Transverse colon (tissue), 4 donors: Measurements from ENCODE around the gene GZMA.

Experiments
- EP300 ChIP-seq: sonication (generic); formaldehyde crosslinking; IDR thresholded peaks from one replicate; pipeline ENCODE4 v1.6.1; 2017; ENCODE audit warnings: antibody characterized with exemption, low read depth
- POLR2A ChIP-seq: fragments of 450-650 bp; IDR thresholded peaks from one replicate; pipeline ENCODE4 v1.6.1; 2016; ENCODE audit warnings: antibody characterized with exemption, mild to moderate bottlenecking, moderate library complexity
- POLR2AphosphoS5 ChIP-seq, 3 donors: sonication (generic); formaldehyde crosslinking; IDR thresholded peaks; one replicate each; pipeline ENCODE4 v1.6.1; 2016; ENCODE audit warnings: antibody characterized with exemption in 3 of 3
- TF ChIP-seq, protein P1 (sequence below), 5 experiments: fragments of 200-600 bp in 3 of 5; fragments of 450-650 bp in 2 of 5; sonication (generic) in 3 of 5; IDR thresholded peaks; 1 replicate in 2 of 5; 2 replicates in 3 of 5; pipeline ENCODE4 v1.5.1; 2016 to 2017; ENCODE audit warnings: antibody characterized with exemption in 5 of 5, inconsistent platforms in 3 of 5, mild to moderate bottlenecking in 2 of 5, moderate library complexity in 1 of 5

DNA sequence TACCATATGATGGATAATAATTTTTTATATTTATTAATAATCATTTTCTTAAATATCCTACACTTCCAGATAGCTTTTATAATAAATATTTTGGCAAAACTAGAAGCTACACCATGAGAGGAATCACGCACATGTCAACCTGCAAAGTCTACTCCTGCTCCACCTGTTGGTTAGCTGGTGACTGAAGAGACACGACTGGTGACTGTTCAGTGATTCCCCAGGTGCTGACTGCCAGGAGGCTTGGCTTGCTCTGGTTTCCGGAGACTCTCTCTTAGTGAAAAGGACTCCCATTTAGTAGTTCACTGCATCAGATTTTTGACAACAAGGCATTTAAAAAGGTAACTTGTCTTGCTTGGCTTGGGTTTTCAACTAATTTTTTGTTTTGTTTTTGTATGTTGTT lies 20.9 kb downstream of the GZMA start:
- no peak for TF ChIP-seq EP300
- TF ChIP-seq, protein P1, sequence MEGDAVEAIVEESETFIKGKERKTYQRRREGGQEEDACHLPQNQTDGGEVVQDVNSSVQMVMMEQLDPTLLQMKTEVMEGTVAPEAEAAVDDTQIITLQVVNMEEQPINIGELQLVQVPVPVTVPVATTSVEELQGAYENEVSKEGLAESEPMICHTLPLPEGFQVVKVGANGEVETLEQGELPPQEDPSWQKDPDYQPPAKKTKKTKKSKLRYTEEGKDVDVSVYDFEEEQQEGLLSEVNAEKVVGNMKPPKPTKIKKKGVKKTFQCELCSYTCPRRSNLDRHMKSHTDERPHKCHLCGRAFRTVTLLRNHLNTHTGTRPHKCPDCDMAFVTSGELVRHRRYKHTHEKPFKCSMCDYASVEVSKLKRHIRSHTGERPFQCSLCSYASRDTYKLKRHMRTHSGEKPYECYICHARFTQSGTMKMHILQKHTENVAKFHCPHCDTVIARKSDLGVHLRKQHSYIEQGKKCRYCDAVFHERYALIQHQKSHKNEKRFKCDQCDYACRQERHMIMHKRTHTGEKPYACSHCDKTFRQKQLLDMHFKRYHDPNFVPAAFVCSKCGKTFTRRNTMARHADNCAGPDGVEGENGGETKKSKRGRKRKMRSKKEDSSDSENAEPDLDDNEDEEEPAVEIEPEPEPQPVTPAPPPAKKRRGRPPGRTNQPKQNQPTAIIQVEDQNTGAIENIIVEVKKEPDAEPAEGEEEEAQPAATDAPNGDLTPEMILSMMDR (IDR thresholded peaks at IDR 0.05), result no peak
- TF ChIP-seq POLR2A, result no peak
- no peak for TF ChIP-seq POLR2AphosphoS5 (IDR thresholded peaks at IDR 0.05)
